ENCODE results near the gene KBTBD12.

- TF ChIP-seq ZNF274 (IDR thresholded peaks at IDR 0.05; ENCODE audit: low read depth, low read length) (no peak), SUZ12 (IDR thresholded peaks at IDR 0.05; ENCODE audit: extremely low read depth, insufficient read depth, insufficient read length) (no peak), YY1 (IDR thresholded peaks at IDR 0.05; ENCODE audit: insufficient read depth, insufficient read length) (no peak)
These were observed 70.7 kb downstream of the KBTBD12 start for GRCh38 chr3:127985655-127986225.

All from NT2/D1 (cell line).